SH-SY5Y (cell line): ENCODE results near the gene ENPP3.

Experiments used
- GATA2 ChIP-seq: IDR thresholded peaks from 2 replicates; pipeline ENCODE4 v1.6.1; 2011; ENCODE audit warnings: mild to moderate bottlenecking, low read depth, low read length
- GATA3 ChIP-seq: IDR thresholded peaks from 2 replicates; pipeline ENCODE4 v1.6.1; 2011; ENCODE audit warnings: low read depth, mild to moderate bottlenecking, low read length, moderate library complexity

Gene ENPP3

GRCh38 chr6:131758920-131759319, 121.8 kb downstream of the ENPP3 start:
- no peak for TF ChIP-seq GATA2
- no peak for TF ChIP-seq GATA3

DNA sequence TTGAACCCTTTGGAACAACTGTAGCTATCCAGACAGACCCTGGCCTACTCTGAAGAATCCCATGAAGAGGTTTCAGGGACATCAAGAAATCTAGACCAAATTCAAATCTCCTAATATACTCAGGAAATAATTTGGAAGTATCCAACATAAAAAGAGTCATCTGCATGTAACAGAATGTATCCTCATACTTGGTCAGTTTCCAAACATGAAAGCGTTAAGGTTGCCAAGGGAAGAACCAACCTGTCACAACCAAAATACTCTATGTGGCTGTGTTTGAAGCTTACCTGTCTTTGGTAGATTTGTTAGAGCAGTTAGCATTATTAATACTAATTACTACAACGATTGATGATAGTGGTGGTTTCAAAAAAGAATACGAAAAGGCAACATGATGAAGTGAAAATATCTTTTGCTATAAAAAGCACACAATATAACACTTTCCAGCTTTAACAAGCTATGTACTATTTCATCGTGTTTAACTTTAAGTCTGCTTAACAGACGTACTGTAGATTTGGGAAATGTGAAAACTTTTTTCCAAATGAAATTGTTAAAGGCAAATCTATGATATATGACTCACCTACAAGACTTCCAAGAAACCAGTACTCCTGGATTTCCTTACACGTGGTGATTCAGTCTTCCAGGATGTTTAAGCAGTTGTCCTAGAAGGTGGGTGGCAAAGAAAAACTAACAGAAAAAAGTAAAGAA, 124.1 kb downstream of the ENPP3 start:
- no peak for TF ChIP-seq GATA3
- TF ChIP-seq GATA2, result no peak

GRCh38 chr6:131761762-131762067, 124.6 kb downstream of the ENPP3 start:
- TF ChIP-seq GATA3 (no peak), GATA2 (no peak)

DNA sequence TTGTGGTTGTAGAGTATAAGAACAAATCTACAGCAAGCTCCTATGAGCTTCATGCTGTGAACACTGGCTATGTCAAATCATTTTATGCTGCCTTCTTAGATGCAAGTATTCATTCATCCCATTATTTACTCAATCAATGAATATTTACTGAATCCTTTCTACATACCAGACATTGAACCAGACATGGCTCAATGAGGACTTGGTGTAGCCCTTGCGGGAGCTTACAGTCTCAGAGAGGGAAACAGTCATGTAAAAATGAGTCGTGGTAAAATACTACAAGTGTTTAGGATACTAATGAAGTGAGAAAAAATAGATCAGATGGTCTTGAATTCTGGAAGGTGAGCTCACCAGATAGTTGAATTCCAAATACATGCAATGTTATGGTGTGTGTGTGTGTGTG, 125.9 kb downstream of the ENPP3 start:
- no peak for TF ChIP-seq GATA3

GRCh38 chr6:131763749-131764148, 126.6 kb downstream of the ENPP3 start:
- TF ChIP-seq GATA3 (no peak), GATA2 (no peak)

- no peak for TF ChIP-seq GATA2
- no peak for TF ChIP-seq GATA3
Observed at GRCh38 chr6:131764350-131764749, 127.2 kb downstream of the ENPP3 start.

DNA sequence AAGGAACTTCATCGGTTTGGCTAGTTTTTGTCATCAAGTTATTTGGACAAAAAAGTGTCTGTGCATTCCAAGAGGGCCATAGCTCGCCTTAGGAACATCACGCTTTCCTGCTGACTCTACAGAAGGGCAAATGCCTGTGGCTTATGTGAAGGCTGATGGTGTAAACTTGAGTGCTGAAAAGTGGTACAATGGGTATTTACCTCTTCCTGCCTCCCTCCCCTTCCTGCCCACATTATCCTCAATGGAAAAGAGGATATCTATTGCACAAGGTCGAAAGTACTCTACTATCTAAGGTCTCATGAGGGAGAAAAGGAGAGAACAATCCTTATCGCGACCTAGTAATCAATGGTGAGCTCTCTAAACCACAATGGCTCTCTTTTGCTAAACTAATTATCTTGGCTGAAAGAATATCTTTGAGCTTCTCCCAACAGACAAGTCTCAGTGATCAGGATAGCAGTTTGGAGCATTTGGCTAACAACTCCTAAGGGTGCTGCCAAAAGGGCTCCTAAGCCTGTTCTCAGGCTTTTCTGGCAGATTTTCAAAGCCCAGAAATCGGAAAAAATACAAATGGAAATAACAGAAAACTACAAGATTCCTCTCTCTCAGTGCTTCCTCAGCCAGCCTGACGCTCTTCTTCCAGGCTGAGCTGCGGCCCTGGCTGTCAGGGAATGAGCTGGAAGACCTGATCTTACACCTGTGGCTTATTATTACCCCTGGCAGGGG, 128.1 kb downstream of the ENPP3 start:
- TF ChIP-seq GATA2, result no peak
- no peak for TF ChIP-seq GATA3

DNA sequence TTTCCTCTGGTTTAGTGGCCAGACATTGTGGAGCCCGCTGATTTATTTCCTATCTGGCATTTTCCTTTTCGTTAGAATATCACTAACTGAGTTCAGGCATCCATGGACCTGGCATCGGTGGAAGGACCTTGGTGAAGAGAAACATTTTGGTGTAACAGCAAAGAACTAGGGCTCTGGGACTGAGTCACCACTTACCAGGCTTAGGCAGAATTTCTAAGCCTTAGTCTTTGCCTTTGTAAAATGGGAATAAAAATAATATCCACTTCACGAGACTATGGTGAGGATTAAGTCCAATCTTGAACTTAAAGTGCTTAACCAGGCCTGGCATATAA, 128.7 kb downstream of the ENPP3 start:
- TF ChIP-seq GATA3, result no peak
- TF ChIP-seq GATA2, result no peak

DNA sequence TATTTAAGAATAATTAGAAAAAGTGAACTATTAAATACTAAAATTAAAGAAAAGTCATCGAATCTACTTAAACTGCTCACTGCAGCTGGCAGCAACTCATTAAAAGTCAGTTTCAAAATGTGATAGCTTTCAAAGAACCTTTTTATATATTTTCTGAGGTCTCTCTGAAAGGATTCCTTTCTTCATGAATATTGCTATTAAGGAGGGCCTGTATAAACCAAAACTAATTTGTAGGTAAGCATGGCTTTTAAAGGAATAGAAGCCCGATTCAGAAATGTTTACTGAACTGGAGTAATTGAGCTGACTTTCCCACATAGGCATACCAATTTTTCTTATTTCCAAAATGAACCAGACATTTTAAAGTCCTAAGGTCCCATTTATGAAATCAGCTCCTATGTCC, 129.5 kb downstream of the ENPP3 start:
- no peak for TF ChIP-seq GATA2
- no peak for TF ChIP-seq GATA3

DNA sequence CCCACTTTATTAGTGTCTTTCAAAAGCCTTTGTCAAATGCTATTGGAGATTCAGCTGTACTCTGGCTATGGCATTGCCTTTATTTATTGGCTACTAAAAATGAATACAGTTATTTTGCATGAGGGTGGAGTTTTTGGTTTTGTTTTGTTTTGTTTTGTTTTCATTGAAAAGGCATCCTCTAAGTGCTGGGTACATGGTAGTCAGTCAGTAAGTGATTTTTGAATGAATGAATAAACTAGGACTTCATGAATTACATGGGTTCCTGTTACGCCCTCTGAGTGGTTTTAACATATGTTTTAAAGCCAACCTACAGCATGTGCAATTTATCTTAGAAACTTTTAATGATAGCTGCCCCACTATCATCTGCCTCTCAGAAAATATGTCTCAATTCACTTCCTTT, 131.9 kb downstream of the ENPP3 start:
- TF ChIP-seq GATA2 (no peak), GATA3 (no peak)

- TF ChIP-seq GATA3 (no peak), GATA2 (no peak)
Observed at GRCh38 chr6:131769385-131770141, 132.5 kb downstream of the ENPP3 start.

DNA sequence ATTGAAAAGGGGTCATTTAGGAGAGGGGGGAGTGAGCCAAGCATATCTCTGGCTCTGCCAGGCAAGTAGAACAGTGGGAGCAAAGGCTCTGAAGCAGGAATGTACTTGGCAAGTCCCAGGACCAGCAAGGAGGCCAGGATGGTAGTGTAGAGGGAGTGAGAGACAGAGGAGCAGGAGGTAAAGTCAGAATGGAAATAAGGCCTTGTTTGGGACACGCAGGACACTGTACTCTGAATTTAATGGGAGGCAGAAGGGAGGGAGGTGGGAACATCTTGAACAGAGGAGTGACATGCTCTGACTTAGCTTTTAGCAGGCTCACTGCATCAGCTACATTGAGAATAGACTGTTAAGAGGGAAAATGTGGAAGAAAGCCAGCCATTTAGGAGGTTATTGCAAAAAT, 133.7 kb downstream of the ENPP3 start:
- TF ChIP-seq GATA3 (no peak), GATA2 (no peak)

GRCh38 chr6:131773284-131773950, 136.3 kb downstream of the ENPP3 start:
- TF ChIP-seq GATA2 (no peak), GATA3 (no peak)

DNA sequence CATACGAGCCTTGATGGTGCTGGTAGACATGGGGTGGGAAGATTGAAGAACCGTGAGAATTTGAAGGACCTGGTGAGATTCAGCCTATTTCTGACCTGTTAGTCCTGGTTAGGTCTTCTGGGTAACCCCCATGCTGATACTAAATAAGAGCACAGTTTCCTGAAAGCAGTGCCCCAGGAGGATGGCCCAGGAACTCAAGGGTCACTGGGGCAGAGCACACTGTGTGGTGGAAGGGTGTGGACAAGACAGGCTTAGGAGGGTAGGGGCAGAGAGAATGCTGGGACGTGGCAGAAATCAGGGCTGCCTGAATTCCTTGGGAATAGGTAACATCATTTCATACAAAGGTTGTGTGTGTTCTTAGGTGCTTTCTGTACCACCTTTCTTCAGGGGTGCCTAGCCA, 138.8 kb downstream of the ENPP3 start:
- TF ChIP-seq GATA3, result no peak
- TF ChIP-seq GATA2, result no peak
